Hepatocyte (in vitro differentiated cells): ENCODE data around the gene WDR48. TPM values are rescaled to one million over a fixed set of nuclear protein-coding genes. Genes with fewer than 3 reads are reported as not detected.

Source experiments
- DNase-seq: peaks from one replicate; pipeline ENCODE4 v3.0.0-alpha.2; 2016; ENCODE audit warnings: low spot score
- H2AFZ ChIP-seq: fragments of 200-600 bp; sonication (generic); 2 replicates; pipeline ENCODE4 v1.6.0; 2016; ENCODE audit warnings: antibody characterized with exemption, mild to moderate bottlenecking
- H3K27ac ChIP-seq: fragments of 200-600 bp; sonication (generic); 2 replicates; pipeline ENCODE4 v1.5.1; 2016; ENCODE audit warnings: mild to moderate bottlenecking
- H3K27me3 ChIP-seq: fragments of 200-600 bp; sonication (generic); 2 replicates; pipeline ENCODE4 v1.6.1; 2016
- H3K36me3 ChIP-seq: fragments of 200-600 bp; sonication (generic); replicated peaks from 2 replicates; pipeline ENCODE4 v1.5.1; 2016; ENCODE audit warnings: low read depth; ENCODE audit not compliant: insufficient read depth
- H3K4me1 ChIP-seq: fragments of 200-600 bp; sonication (generic); 2 replicates; pipeline ENCODE4 v1.5.1; 2016; ENCODE audit warnings: mild to moderate bottlenecking, moderate library complexity; ENCODE audit not compliant: insufficient read depth
- H3K4me2 ChIP-seq: fragments of 200-600 bp; sonication (generic); 2 replicates; pipeline ENCODE4 v1.6.0; 2016
- H3K4me3 ChIP-seq: fragments of 200-600 bp; sonication (generic); 2 replicates; pipeline ENCODE4 v1.5.1; 2016; ENCODE audit warnings: mild to moderate bottlenecking
- H3K79me2 ChIP-seq: fragments of 200-600 bp; sonication (generic); 2 replicates; pipeline ENCODE4 v1.6.0; 2017; ENCODE audit warnings: mild to moderate bottlenecking
- H3K9me2 ChIP-seq: fragments of 200-600 bp; sonication (generic); replicated peaks from 2 replicates; pipeline ENCODE4 v1.6.0; 2017; ENCODE audit warnings: mild to moderate bottlenecking; ENCODE audit not compliant: insufficient read depth
- H3K9me3 ChIP-seq: fragments of 200-600 bp; sonication (generic); 2 replicates; pipeline ENCODE4 v1.5.1; 2016; ENCODE audit warnings: low read depth, mild to moderate bottlenecking
- H4K20me1 ChIP-seq: fragments of 200-600 bp; sonication (generic); 2 replicates; pipeline ENCODE4 v1.6.0; 2016; ENCODE audit warnings: mild to moderate bottlenecking; ENCODE audit not compliant: insufficient read depth, poor library complexity, severe bottlenecking
- CTCF ChIP-seq: fragments of 200-600 bp; sonication (generic); IDR thresholded peaks from 2 replicates; pipeline ENCODE4 v1.5.1; 2016; ENCODE audit warnings: antibody characterized with exemption, mild to moderate bottlenecking; ENCODE audit not compliant: poor library complexity
- EZH2 ChIP-seq: fragments of 200-600 bp; sonication (generic); IDR thresholded peaks from 2 replicates; pipeline ENCODE4 v1.6.1; 2016; ENCODE audit warnings: antibody characterized with exemption, mild to moderate bottlenecking, borderline replicate concordance
- EZH2phosphoT487 ChIP-seq: fragments of 200-600 bp; sonication (generic); IDR thresholded peaks from one replicate; pipeline ENCODE4 v1.6.1; 2018; ENCODE audit warnings: antibody characterized with exemption, mild to moderate bottlenecking, low read depth, moderate library complexity; ENCODE audit not compliant: unreplicated experiment, severe bottlenecking
- WGBS: methylation state at CpG from one replicate; pipeline ENCODE4 v1.1.6; 2016; ENCODE audit warnings: low lambda C conversion rate; ENCODE audit errors: missing lambda C conversion rate; 5-methylcytosine and 5-hydroxymethylcytosine counted together
- polyA plus RNA-seq: library from polyadenylated mRNA; unstranded; fragments of >200 nt; fragmentation: Nextera tagmentation; extraction: Ambion mirVana; gene quantifications from 2 replicates; pipeline ENCODE4 v1.2.1, GENCODE V29; 2016
- total RNA-seq: library from RNA; depleted of rRNA; stranded (reverse); fragments of >200 nt; gene quantifications from 2 replicates; pipeline ENCODE4 v1.2.3, GENCODE V29; 2014

Gene WDR48
- total and polyA plus RNA-seq, 2 experiments from 2014 or later: 25.0 to 34.7 TPM

- Histone ChIP-seq H3K36me3 (no peaks in the 10 kb centered on the region), H4K20me1 (no peaks in the 10 kb centered on the region), H2AFZ (no peak overlapping the region), H3K27me3 (no peaks in the 10 kb centered on the region), H3K79me2 (no peaks in the 10 kb centered on the region), H3K4me2 (no peak overlapping the region), H3K4me3 (no peak overlapping the region), H3K27ac (no peak overlapping the region), H3K4me1 (no peaks in the 10 kb centered on the region), H3K9me3 (no peaks in the 10 kb centered on the region), H3K9me2 (no peaks in the 10 kb centered on the region)
- no peak for DNase-seq
- WGBS: 96% methylated on average over 1 of the region's 1 CpG
- no peak for TF ChIP-seq EZH2phosphoT487
Measured at GRCh38 chr3:39133093-39133490, 81.3 kb downstream of the WDR48 start.

- Histone ChIP-seq H3K4me2 (no peak overlapping the region), H2AFZ (no peak overlapping the region), H3K4me1 (peaks cover 2% of the 10 kb centered on the region), H3K27me3 (no peaks in the 10 kb centered on the region), H3K27ac (no peak overlapping the region), H3K4me3 (no peak overlapping the region), H4K20me1 (no peaks in the 10 kb centered on the region), H3K9me3 (no peaks in the 10 kb centered on the region), H3K9me2 (no peaks in the 10 kb centered on the region), H3K36me3 (no peaks in the 10 kb centered on the region), H3K79me2 (no peaks in the 10 kb centered on the region)
- DNase-seq: no peak
- 85% methylated on average over 6 of the region's 6 CpGs for WGBS
- TF ChIP-seq EZH2phosphoT487: no peak
- TF ChIP-seq EZH2: no peak
- no peak for TF ChIP-seq CTCF
Measured at GRCh38 chr3:39133822-39134221, 82.0 kb downstream of the WDR48 start.

- Histone ChIP-seq H3K27ac (no peak overlapping the region), H3K9me3 (no peaks in the 10 kb centered on the region), H3K9me2 (no peaks in the 10 kb centered on the region), H2AFZ (no peak overlapping the region), H3K4me1 (peaks cover 6% of the 10 kb centered on the region), H3K79me2 (no peaks in the 10 kb centered on the region), H3K27me3 (no peaks in the 10 kb centered on the region), H4K20me1 (no peaks in the 10 kb centered on the region), H3K4me3 (no peak overlapping the region), H3K36me3 (no peaks in the 10 kb centered on the region), H3K4me2 (no peak overlapping the region)
- WGBS: 88% methylated on average over 7 of the region's 7 CpGs
- no peak for DNase-seq
- TF ChIP-seq EZH2 (no peak), CTCF (no peak), EZH2phosphoT487 (no peak)
Measured at GRCh38 chr3:39134305-39134704, 82.5 kb downstream of the WDR48 start.

GRCh38 chr3:39135170-39135805 lies 83.5 kb downstream of the WDR48 start:
- no peak for TF ChIP-seq EZH2phosphoT487
- 89% methylated on average over 8 of the region's 8 CpGs for WGBS
- H3K9me2 ChIP-seq: no peaks in the 10 kb centered on the region
- H3K36me3 ChIP-seq: no peaks in the 10 kb centered on the region
- H3K4me1 ChIP-seq: peaks cover 16% of the 10 kb centered on the region
- H4K20me1 ChIP-seq: peaks cover 4% of the 10 kb centered on the region
- DNase-seq: no peak
- H3K4me2 ChIP-seq: no peak overlapping the region
- H3K4me3 ChIP-seq: no peak overlapping the region
- no peaks in the 10 kb centered on the region for H3K79me2 ChIP-seq
- H2AFZ ChIP-seq: no peak overlapping the region
- H3K27ac ChIP-seq: no peak overlapping the region
- H3K27me3 ChIP-seq: no peaks in the 10 kb centered on the region
- H3K9me3 ChIP-seq: no peaks in the 10 kb centered on the region
